HUDEP-2 (cell line): ENCODE results near the gene RBM17.
"Not testable (repeated sequence)": the region's sequence is repeated elsewhere in the genome, so short reads cannot be mapped to it uniquely, and the experiment has no call there.

ENCODE experiments used
- DNase-seq, 76 experiments: peaks; one replicate each; lab custom pipeline; 2025; ENCODE audit not compliant: unreplicated experiment in 76 of 76; lab: John Stamatoyannopoulos, UW

The RBM17 gene

GRCh38 chr10:6151087-6151977, 62.5 kb downstream of the RBM17 start:
- DNase-seq, result peak in 52 of 76 experiments; percentile 7 to 66 (median 34)

GRCh38 chr10:6153845-6154244, 65.0 kb downstream of the RBM17 start:
- DNase-seq, result no peak

GRCh38 chr10:6154566-6154965, 65.7 kb downstream of the RBM17 start:
- DNase-seq, result no peak

DNA sequence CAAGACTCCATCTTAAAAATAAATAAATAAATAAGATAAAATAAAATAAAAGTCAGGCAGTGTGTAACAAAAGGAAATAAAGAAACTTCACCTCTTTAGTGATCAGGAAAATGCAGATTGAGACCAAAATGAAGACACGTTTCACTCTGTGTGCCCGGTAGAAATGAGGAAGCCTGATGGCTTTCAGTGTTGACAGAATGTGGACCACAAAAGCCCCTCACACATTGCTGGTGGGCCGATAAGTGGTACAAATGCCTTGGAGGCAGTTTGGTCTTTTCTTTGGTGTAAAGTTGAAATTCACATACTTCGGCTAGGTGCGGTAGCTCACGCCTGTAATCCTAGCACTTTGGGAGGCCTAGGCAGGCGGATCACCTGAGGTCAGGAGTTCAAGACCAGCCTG, 69.4 kb downstream of the RBM17 start:
- no peak for DNase-seq

GRCh38 chr10:6161921-6162320, 73.1 kb downstream of the RBM17 start:
- DNase-seq, result no peak

DNA sequence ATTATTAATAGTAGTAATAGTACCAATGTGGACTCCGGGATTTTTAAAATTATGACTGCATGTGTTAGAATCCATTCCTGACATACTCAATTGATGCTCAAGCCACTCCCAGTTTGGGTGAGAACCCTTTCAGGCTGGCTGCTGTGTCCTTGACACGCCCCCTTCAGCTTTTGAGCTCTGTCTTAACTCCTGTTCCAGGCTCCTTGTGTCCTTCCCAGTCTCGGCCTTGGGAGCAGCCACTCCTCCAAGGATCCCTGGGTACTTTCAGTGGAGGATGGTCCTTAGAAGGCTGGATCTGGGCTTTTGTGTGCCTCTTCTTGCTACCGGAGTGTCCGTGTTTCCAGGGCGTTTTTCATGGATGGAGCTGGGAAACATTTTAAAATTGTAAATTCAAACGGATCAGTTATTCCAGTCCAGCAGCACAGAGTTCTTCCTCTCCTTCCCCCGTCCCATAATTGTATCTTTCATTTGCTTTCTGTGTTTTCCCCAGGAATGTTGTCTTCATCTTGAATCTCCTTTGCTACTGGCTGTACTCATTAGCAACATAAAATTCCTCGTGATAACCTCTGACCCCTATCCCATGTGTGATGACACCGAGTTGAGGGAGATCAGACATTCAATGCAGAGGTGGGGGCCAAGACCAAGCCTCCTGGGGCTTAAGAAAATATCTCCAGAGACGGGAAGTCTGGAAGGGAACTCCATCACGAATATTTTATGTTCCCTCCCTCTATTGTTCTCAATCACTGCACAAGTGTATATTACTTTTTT, 73.9 kb downstream of the RBM17 start:
- peak in 10 of 76 experiments; percentile 3 to 22 (median 11) for DNase-seq

GRCh38 chr10:6163364-6164270, 74.8 kb downstream of the RBM17 start:
- DNase-seq, result peak in 73 of 76 experiments; percentile 11 to 89 (median 76)

DNA sequence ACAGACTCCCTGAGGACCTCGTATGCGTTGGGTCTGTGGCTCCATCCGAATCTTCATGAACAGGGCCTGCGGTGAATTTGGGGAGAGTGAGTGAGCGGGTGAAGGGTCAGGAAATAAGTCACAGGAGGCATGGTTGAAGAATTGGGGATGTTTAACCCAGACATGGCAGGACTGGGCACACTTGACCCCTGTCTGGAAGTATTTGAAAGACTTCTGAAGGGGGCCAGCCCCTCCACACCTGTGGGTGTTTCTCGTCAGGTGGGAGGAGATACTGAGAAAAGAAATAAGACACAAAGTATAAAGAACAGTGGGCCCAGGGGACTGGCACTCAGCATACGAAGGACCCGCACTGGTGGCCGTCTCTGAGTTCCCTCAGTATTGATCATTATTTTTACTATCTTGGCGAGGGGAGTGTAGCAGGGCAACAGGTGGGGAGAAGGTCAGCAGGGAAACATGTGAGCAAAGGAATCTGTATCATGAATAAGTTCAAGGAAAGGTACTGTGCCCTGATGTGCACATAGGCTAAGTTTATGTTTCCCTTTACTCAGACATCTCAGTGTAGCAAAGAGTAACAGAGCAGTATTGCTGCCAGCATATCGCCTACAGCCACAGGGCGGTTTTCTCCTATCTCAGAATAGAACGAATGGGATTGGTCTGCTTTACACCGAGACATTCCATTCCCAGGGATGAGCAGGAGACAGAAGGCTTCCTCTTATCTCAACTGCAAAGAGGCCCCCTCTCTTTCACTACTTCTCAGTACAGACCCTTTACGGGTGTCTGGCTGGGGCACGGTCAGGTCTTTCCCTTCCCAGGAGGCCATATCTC, 75.6 kb downstream of the RBM17 start:
- peak in 52 of 76 experiments; percentile 7 to 67 (median 36) for DNase-seq

DNA sequence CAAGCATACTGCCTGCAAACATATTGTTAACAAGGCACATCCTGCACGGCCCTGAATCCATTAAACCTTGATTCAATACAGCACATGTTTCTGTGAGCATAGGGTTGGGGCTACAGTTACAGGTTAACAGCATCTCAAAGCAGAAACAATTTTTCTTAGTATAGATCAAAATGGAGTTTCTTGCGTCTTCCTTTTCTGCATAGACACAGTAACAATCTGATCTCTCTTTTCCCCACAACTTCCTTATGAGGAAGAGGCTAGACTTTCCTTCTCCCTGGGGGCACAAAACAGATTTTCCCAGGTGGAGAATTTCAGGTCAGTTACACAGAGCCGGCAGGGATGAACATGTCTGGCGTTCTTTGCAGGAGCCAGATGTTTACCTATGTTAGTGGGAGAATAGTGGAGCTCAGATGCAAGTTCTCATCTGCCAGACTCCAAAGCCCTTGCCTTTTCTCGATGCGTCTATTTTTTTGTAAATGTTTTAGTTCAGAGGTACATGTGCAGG, 76.4 kb downstream of the RBM17 start:
- no peak for DNase-seq

- DNase-seq, result not testable (repeated sequence)
Observed at GRCh38 chr10:6165933-6166332, 77.1 kb downstream of the RBM17 start.
